ENCODE results near the gene CRIP1.

Gene CRIP1

DNA sequence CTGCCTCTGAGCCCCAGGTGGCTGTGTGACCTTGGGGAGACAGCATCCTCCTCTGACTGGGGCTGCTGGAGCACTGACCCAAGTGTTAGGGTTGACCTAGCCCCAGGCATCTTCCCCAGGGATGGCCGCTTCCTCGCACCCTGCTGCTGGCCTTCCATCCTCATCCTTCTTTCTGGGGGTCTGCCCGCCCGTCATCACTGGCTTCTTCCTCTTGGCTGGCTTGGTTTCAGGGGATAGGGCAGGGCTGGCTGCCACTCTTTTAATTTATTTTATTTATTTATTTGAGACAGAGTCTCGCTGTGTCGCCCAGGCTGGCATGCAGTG is 7.9 kb downstream of the CRIP1 start:
- TF ChIP-seq, protein P1, sequence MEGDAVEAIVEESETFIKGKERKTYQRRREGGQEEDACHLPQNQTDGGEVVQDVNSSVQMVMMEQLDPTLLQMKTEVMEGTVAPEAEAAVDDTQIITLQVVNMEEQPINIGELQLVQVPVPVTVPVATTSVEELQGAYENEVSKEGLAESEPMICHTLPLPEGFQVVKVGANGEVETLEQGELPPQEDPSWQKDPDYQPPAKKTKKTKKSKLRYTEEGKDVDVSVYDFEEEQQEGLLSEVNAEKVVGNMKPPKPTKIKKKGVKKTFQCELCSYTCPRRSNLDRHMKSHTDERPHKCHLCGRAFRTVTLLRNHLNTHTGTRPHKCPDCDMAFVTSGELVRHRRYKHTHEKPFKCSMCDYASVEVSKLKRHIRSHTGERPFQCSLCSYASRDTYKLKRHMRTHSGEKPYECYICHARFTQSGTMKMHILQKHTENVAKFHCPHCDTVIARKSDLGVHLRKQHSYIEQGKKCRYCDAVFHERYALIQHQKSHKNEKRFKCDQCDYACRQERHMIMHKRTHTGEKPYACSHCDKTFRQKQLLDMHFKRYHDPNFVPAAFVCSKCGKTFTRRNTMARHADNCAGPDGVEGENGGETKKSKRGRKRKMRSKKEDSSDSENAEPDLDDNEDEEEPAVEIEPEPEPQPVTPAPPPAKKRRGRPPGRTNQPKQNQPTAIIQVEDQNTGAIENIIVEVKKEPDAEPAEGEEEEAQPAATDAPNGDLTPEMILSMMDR (IDR thresholded peaks at IDR 0.05; ENCODE audit: insufficient read depth, missing control alignments): no peak
- DNase-seq (ENCODE audit: insufficient read length, low spot score) (no peak), FAIRE-seq (no peak)

- TF ChIP-seq, protein P1 (IDR thresholded peaks at IDR 0.05; ENCODE audit: insufficient read depth, missing control alignments): no peak
- FAIRE-seq (no peak), DNase-seq (ENCODE audit: insufficient read length, low spot score) (no peak)
Observed at GRCh38 chr14:105495101-105495989, 8.7 kb downstream of the CRIP1 start.

GRCh38 chr14:105495990-105496830 is 9.5 kb downstream of the CRIP1 start:
- FAIRE-seq (no peak), DNase-seq (ENCODE audit: insufficient read length, low spot score) (no peak)
- TF ChIP-seq, protein P1 (IDR thresholded peaks at IDR 0.05; ENCODE audit: insufficient read depth, missing control alignments): no peak

DNA sequence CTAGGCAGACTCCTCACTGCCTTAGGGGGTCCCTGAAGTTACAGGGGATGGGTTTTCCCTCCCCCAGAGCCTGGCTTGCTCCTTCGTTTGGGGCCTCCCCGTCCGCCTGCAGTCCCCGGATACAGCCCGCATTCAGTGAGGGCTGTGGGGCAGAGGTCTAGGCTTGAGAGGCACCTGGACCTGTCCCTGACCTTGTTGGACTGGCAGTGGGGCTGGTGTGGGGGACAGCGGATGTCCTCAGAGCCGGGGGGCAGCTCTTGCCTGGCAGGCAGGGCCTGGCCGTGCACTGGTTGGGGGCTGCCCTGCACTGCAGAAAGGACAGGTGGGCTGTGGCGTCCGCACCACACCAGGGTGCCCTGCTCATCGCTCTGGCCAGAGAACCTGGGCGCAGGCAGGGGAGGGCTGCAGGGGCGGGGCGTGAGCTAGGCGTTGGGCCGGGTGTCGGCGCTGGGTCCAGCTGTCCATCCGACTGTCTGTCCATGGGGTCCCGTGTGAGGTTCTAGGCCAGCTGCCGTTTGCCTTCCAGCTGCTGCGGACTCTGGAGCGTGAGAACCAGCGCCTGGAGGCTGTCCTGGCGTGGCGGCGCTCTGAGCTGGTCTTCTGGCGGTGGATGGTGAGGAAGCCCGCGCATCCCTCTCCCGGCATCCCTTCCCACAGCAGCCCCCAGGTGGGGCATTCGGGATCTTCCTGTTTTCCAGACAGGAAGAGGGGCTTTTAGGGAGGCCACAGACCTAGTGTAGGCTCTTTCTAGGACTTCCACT is 10.3 kb downstream of the CRIP1 start:
- TF ChIP-seq, protein P1 (IDR thresholded peaks at IDR 0.05; ENCODE audit: insufficient read depth, missing control alignments): no peak
- no peak for FAIRE-seq
- DNase-seq (ENCODE audit: insufficient read length, low spot score): no peak

GRCh38 chr14:105497671-105498429 is 11.2 kb downstream of the CRIP1 start:
- DNase-seq (ENCODE audit: insufficient read length, low spot score) (no peak), FAIRE-seq (no peak)
- TF ChIP-seq, protein P1 (IDR thresholded peaks at IDR 0.05; ENCODE audit: insufficient read depth, missing control alignments): no peak

- DNase-seq (ENCODE audit: insufficient read length, low spot score) (no peak), FAIRE-seq (no peak)
- TF ChIP-seq, protein P1 (IDR thresholded peaks at IDR 0.05; ENCODE audit: insufficient read depth, missing control alignments): no peak
Observed at GRCh38 chr14:105498430-105499255, 12.0 kb downstream of the CRIP1 start.

All from D721Med (cell line).